Measurements from ENCODE around the gene EDA. TPM values are rescaled to one million over a fixed set of nuclear protein-coding genes. Genes with fewer than 3 reads are reported as not detected.
A peak's percentile ranks its signal among the peaks of the same experiment; 100 is the strongest.

EDA gene
- total RNA-seq, 4 donors from 2014 or later = 2.8 to 11.7 (median 7.1) TPM

GRCh38 chrX:69605521-69605920 is 10.4 kb upstream of the EDA start:
- no peak overlapping the region for H3K27ac ChIP-seq
- no peaks in the 10 kb centered on the region for H3K27me3 ChIP-seq
- no peaks in the 10 kb centered on the region for H3K36me3 ChIP-seq
- no peaks in the 10 kb centered on the region for H3K9me3 ChIP-seq
- no peak for ATAC-seq
- H3K4me1 ChIP-seq = no peaks in the 10 kb centered on the region
- no peak for TF ChIP-seq CTCF (IDR thresholded peaks at IDR 0.05)
- TF ChIP-seq POLR2A (IDR thresholded peaks at IDR 0.05) = no peak
- no peak for TF ChIP-seq EP300 (IDR thresholded peaks at IDR 0.05)
- TF ChIP-seq POLR2AphosphoS5 (IDR thresholded peaks at IDR 0.05) = no peak
- H3K4me3 ChIP-seq = no peak overlapping the region
- 40 to 73% methylated on average over 1 to 2 of the region's 4 CpGs for WGBS, 2 donors (ENCODE audit: low coverage in 1 of 2)

GRCh38 chrX:69607616-69608015 is 8.3 kb upstream of the EDA start:
- Histone ChIP-seq H3K27ac (no peak overlapping the region), H3K4me3 (no peak overlapping the region), H3K9me3 (no peaks in the 10 kb centered on the region), H3K27me3 (no peaks in the 10 kb centered on the region), H3K4me1 (no peaks in the 10 kb centered on the region), H3K36me3 (no peaks in the 10 kb centered on the region)
- no peak for ATAC-seq
- no peak for TF ChIP-seq CTCF (IDR thresholded peaks at IDR 0.05)
- no peak for TF ChIP-seq POLR2A (IDR thresholded peaks at IDR 0.05)
- TF ChIP-seq POLR2AphosphoS5 (IDR thresholded peaks at IDR 0.05) = no peak
- no peak for TF ChIP-seq EP300 (IDR thresholded peaks at IDR 0.05)

GRCh38 chrX:69613946-69614345 is 2.0 kb upstream of the EDA start:
- no peak overlapping the region for H3K27ac ChIP-seq
- no peak for ATAC-seq
- peaks cover 0 to 17% (median 0%) of the 10 kb centered on the region in 3 donors for H3K4me1 ChIP-seq

GRCh38 chrX:69614886-69615285 is 1.0 kb upstream of the EDA start:
- TF ChIP-seq POLR2A (IDR thresholded peaks at IDR 0.05) (no peak), CTCF (IDR thresholded peaks at IDR 0.05) (no peak), POLR2AphosphoS5 (IDR thresholded peaks at IDR 0.05) (no peak)
- Histone ChIP-seq H3K4me3 (no peak overlapping the region), H3K27me3 (no peaks in the 10 kb centered on the region), H3K9me3 (no peaks in the 10 kb centered on the region), H3K36me3 (no peaks in the 10 kb centered on the region), H3K4me1 (peaks cover 0 to 18% (median 0%) of the 10 kb centered on the region in 3 donors), H3K27ac (no peak overlapping the region)
- no peak for ATAC-seq
- WGBS, 2 donors (ENCODE audit: low coverage in 1 of 2) = 62 to 86% methylated on average over 1 of the region's 4 CpGs

More at GRCh38 chrX:69613946-69614345, 2.0 kb upstream of the EDA start:
- WGBS, 2 donors (ENCODE audit: low coverage in 1 of 2) = 83 to 86% methylated on average over 1 of the region's 1 CpG
- Histone ChIP-seq H3K4me3 (no peak overlapping the region), H3K36me3 (no peaks in the 10 kb centered on the region), H3K9me3 (no peaks in the 10 kb centered on the region), H3K27me3 (no peaks in the 10 kb centered on the region)
- TF ChIP-seq EP300 (IDR thresholded peaks at IDR 0.05) = no peak
- no peak for TF ChIP-seq POLR2AphosphoS5 (IDR thresholded peaks at IDR 0.05)
- TF ChIP-seq CTCF (IDR thresholded peaks at IDR 0.05) = no peak
- TF ChIP-seq POLR2A (IDR thresholded peaks at IDR 0.05) = no peak

GRCh38 chrX:69615342-69615741 is 571 bp upstream of the EDA start:
- no peak for TF ChIP-seq POLR2A (IDR thresholded peaks at IDR 0.05)
- no peak for ATAC-seq
- peaks cover 0 to 18% (median 0%) of the 10 kb centered on the region in 3 donors for H3K4me1 ChIP-seq
- 8 to 24% methylated on average over 2 to 5 of the region's 7 CpGs for WGBS, 2 donors (ENCODE audit: low coverage in 1 of 2)
- H3K27me3 ChIP-seq = no peaks in the 10 kb centered on the region
- H3K9me3 ChIP-seq = no peaks in the 10 kb centered on the region
- no peaks in the 10 kb centered on the region for H3K36me3 ChIP-seq
- H3K27ac ChIP-seq = no peak overlapping the region
- peak overlapping the region; percentile 70 to 78 for H3K4me3 ChIP-seq
